ENCODE data around the gene IQCN.

Gene IQCN

GRCh38 chr19:18286973-18287635 is 12.9 kb upstream of the IQCN start:
- DNase-seq: no peak

GRCh38 chr19:18284712-18285360 is 10.6 kb upstream of the IQCN start:
- DNase-seq: no peak

GRCh38 chr19:18283338-18283737 is 9.1 kb upstream of the IQCN start:
- DNase-seq: no peak

- DNase-seq: no peak
These were observed 8.5 kb upstream of the IQCN start for GRCh38 chr19:18282788-18283141.

- no peak for DNase-seq
These were observed 8.0 kb upstream of the IQCN start for GRCh38 chr19:18282021-18282787.

- peak; percentile 96 for DNase-seq
These were observed 7.1 kb upstream of the IQCN start, which contains the start of gene JUND for GRCh38 chr19:18281082-18282020. Gene JUND (minus strand): TSS chr19:18281622. CDS start chr19:18281484, 138 bp downstream.

GRCh38 chr19:18280247-18281081 is 6.2 kb upstream of the IQCN start:
- no peak for DNase-seq

- no peak for DNase-seq
These were observed 5.4 kb upstream of the IQCN start for GRCh38 chr19:18279516-18280246.

- no peak for DNase-seq
These were observed 4.9 kb upstream of the IQCN start for GRCh38 chr19:18279266-18279515.

- no peak for DNase-seq
These were observed 4.4 kb upstream of the IQCN start for GRCh38 chr19:18278521-18279265.

GRCh38 chr19:18274781-18275356 is 617 bp upstream of the IQCN start:
- DNase-seq: no peak

- DNase-seq: no peak
These were observed 562 bp downstream of the IQCN start for GRCh38 chr19:18273561-18274218.

GRCh38 chr19:18271433-18271841 is 2.8 kb downstream of the IQCN start:
- no peak for DNase-seq

GRCh38 chr19:18270326-18270725 is 3.9 kb downstream of the IQCN start:
- DNase-seq: no peak

GRCh38 chr19:18269070-18269723 is 5.1 kb downstream of the IQCN start:
- DNase-seq: no peak

GRCh38 chr19:18266771-18267686 is 7.2 kb downstream of the IQCN start:
- no peak for DNase-seq

GRCh38 chr19:18265582-18265981 is 8.7 kb downstream of the IQCN start:
- DNase-seq: no peak

GRCh38 chr19:18264971-18265540 is 9.2 kb downstream of the IQCN start:
- no peak for DNase-seq
